Activated CD8-positive, alpha-beta T cell treated with anti-CD3 and anti-CD28 coated beads, Interleukin-2, amount 10 ng/mL, durations not matched to agents 7 days and 5 days (primary cell): ENCODE results near the gene SYNGR4. TPM values are rescaled to one million over a fixed set of nuclear protein-coding genes. Genes with fewer than 3 reads are reported as not detected.

Source experiments
- ATAC-seq: fragments of 150-1000 bp; cut with Tn5 transposase; one replicate; pipeline ENCODE4 v1.10.0; 2021; ENCODE audit warnings: moderate library complexity
- CTCF ChIA-PET: fragments of 350-600 bp; sonication (Branson Sonifier 250); formaldehyde crosslinking; loops from one replicate; lab custom pipeline; 2021; ENCODE audit warnings: antibody characterized with exemption; lab: Charles Lee
- POLR2A ChIA-PET: fragments of 350-600 bp; sonication (Branson Sonifier 250); formaldehyde crosslinking; loops from one replicate; lab custom pipeline; 2021; ENCODE audit warnings: antibody characterized with exemption; lab: Charles Lee
- DNase-seq: peaks from one replicate; pipeline ENCODE4 v3.0.0-alpha.2; 2020
- H3K27ac Mint-ChIP-seq: one replicate; pipeline ENCODE4 v1.8.0; 2021; ENCODE audit warnings: mild to moderate bottlenecking, mixed read lengths
- H3K27me3 Mint-ChIP-seq: one replicate; pipeline ENCODE4 v1.8.0; 2021; ENCODE audit warnings: low read depth, mixed read lengths
- H3K36me3 Mint-ChIP-seq: one replicate; pipeline ENCODE4 v1.8.0; 2021; ENCODE audit warnings: low read depth, mixed read lengths
- H3K4me1 Mint-ChIP-seq: one replicate; pipeline ENCODE4 v1.8.0; 2021; ENCODE audit warnings: low read depth, mixed read lengths
- H3K4me3 Mint-ChIP-seq: one replicate; pipeline ENCODE4 v1.8.0; 2021; ENCODE audit warnings: mild to moderate bottlenecking, mixed read lengths
- H3K9me3 Mint-ChIP-seq: one replicate; pipeline ENCODE4 v1.8.0; 2022; ENCODE audit warnings: mixed read lengths; ENCODE audit not compliant: insufficient read depth
- total RNA-seq, 2 experiments: library from RNA; stranded (reverse); gene quantifications; one replicate each; pipeline ENCODE4 v1.2.3, GENCODE V29; 2021

The SYNGR4 gene
- total RNA-seq, 2 experiments from 2014 or later = not detected

GRCh38 chr19:48342414-48342738, 21.8 kb upstream of the SYNGR4 start:
- POLR2A ChIA-PET = no interaction called here
- ATAC-seq = no peak
- H3K36me3 Mint-ChIP-seq = no peaks in the 10 kb centered on the region
- H3K4me1 Mint-ChIP-seq = no peaks in the 10 kb centered on the region
- no peak for DNase-seq
- no peak overlapping the region for H3K4me3 Mint-ChIP-seq
- H3K27me3 Mint-ChIP-seq = no peaks in the 10 kb centered on the region
- CTCF ChIA-PET = no interaction called here
- no peaks in the 10 kb centered on the region for H3K9me3 Mint-ChIP-seq
- no peak overlapping the region for H3K27ac Mint-ChIP-seq

- no peak overlapping the region for H3K4me3 Mint-ChIP-seq
- ChIA-PET CTCF (no interaction called here), POLR2A (no interaction called here)
- no peaks in the 10 kb centered on the region for H3K9me3 Mint-ChIP-seq
- no peak for DNase-seq
- H3K27me3 Mint-ChIP-seq = no peaks in the 10 kb centered on the region
- no peak for ATAC-seq
- H3K4me1 Mint-ChIP-seq = no peaks in the 10 kb centered on the region
- no peaks in the 10 kb centered on the region for H3K36me3 Mint-ChIP-seq
- no peak overlapping the region for H3K27ac Mint-ChIP-seq
Observed at GRCh38 chr19:48342841-48343540, 21.2 kb upstream of the SYNGR4 start.

GRCh38 chr19:48344892-48345291, 19.3 kb upstream of the SYNGR4 start:
- Mint-ChIP-seq H3K27ac (no peak overlapping the region), H3K9me3 (no peaks in the 10 kb centered on the region), H3K4me3 (no peak overlapping the region), H3K4me1 (no peaks in the 10 kb centered on the region), H3K36me3 (no peaks in the 10 kb centered on the region), H3K27me3 (no peaks in the 10 kb centered on the region)
- ChIA-PET POLR2A (no interaction called here), CTCF (no interaction called here)
- ATAC-seq (no peak), DNase-seq (peak; percentile 20)

GRCh38 chr19:48346191-48346590, 18.0 kb upstream of the SYNGR4 start:
- H3K4me3 Mint-ChIP-seq = no peak overlapping the region
- peaks cover 2% of the 10 kb centered on the region for H3K4me1 Mint-ChIP-seq
- ChIA-PET POLR2A (no interaction called here), CTCF (no interaction called here)
- DNase-seq (no peak), ATAC-seq (no peak)
- no peak overlapping the region for H3K27ac Mint-ChIP-seq
- H3K36me3 Mint-ChIP-seq = no peaks in the 10 kb centered on the region
- no peaks in the 10 kb centered on the region for H3K27me3 Mint-ChIP-seq
- H3K9me3 Mint-ChIP-seq = no peaks in the 10 kb centered on the region

- CTCF ChIA-PET = interaction anchor here (0.8 to 1.3 kb wide), 2 partner anchors 15 to 34 kb away, joined by 3 read pairs; no protein-coding TSS in a partner anchor
- Mint-ChIP-seq H3K27me3 (no peaks in the 10 kb centered on the region), H3K9me3 (no peaks in the 10 kb centered on the region), H3K36me3 (no peaks in the 10 kb centered on the region), H3K4me3 (no peak overlapping the region), H3K4me1 (peaks cover 6% of the 10 kb centered on the region), H3K27ac (peak overlapping the region; percentile 7)
- POLR2A ChIA-PET = no interaction called here
- DNase-seq = no peak
- no peak for ATAC-seq
Observed at GRCh38 chr19:48348045-48348444, 16.1 kb upstream of the SYNGR4 start.

- H3K27me3 Mint-ChIP-seq = no peaks in the 10 kb centered on the region
- no peak overlapping the region for H3K4me3 Mint-ChIP-seq
- H3K4me1 Mint-ChIP-seq = peaks cover 6% of the 10 kb centered on the region
- H3K9me3 Mint-ChIP-seq = no peaks in the 10 kb centered on the region
- ATAC-seq = no peak
- CTCF ChIA-PET = no interaction called here
- POLR2A ChIA-PET = no interaction called here
- no peak overlapping the region for H3K27ac Mint-ChIP-seq
- H3K36me3 Mint-ChIP-seq = no peaks in the 10 kb centered on the region
- no peak for DNase-seq
Observed at GRCh38 chr19:48348737-48349136, 15.4 kb upstream of the SYNGR4 start.

GRCh38 chr19:48350856-48351255, 13.3 kb upstream of the SYNGR4 start:
- Mint-ChIP-seq H3K27ac (no peak overlapping the region), H3K9me3 (no peaks in the 10 kb centered on the region), H3K36me3 (no peaks in the 10 kb centered on the region), H3K4me1 (peaks cover 6% of the 10 kb centered on the region), H3K27me3 (no peaks in the 10 kb centered on the region), H3K4me3 (no peak overlapping the region)
- POLR2A ChIA-PET = interaction anchor here (1.3 kb wide), 1 partner anchor 13 kb away, joined by 5 read pairs; the partner anchor contains the start of genes SYNGR4 and TMEM143
- DNase-seq (no peak), ATAC-seq (no peak)
- CTCF ChIA-PET = interaction anchor here (0.7 to 2.6 kb wide), 11 partner anchors 10 to 233 kb away, joined by 3 to 17 read pairs (median 4); partner anchors contain the start of genes SYNGR4 and TMEM143

GRCh38 chr19:48351341-48351752, 12.8 kb upstream of the SYNGR4 start:
- H3K27ac Mint-ChIP-seq = no peak overlapping the region
- no peaks in the 10 kb centered on the region for H3K36me3 Mint-ChIP-seq
- H3K27me3 Mint-ChIP-seq = no peaks in the 10 kb centered on the region
- ChIA-PET CTCF (interaction anchor here (0.7 to 2.6 kb wide), 11 partner anchors 10 to 233 kb away, joined by 3 to 17 read pairs (median 4); partner anchors contain the start of genes SYNGR4 and TMEM143), POLR2A (interaction anchor here (1.3 kb wide), 1 partner anchor 12 kb away, joined by 5 read pairs; the partner anchor contains the start of genes SYNGR4 and TMEM143)
- DNase-seq (peak; percentile 88), ATAC-seq (peak; percentile 99)
- no peaks in the 10 kb centered on the region for H3K9me3 Mint-ChIP-seq
- H3K4me1 Mint-ChIP-seq = peaks cover 6% of the 10 kb centered on the region
- H3K4me3 Mint-ChIP-seq = no peak overlapping the region

- peaks cover 4% of the 10 kb centered on the region for H3K36me3 Mint-ChIP-seq
- no peak overlapping the region for H3K27ac Mint-ChIP-seq
- peaks cover 6% of the 10 kb centered on the region for H3K4me1 Mint-ChIP-seq
- CTCF ChIA-PET = interaction anchor here (0.7 to 1.7 kb wide), 2 partner anchors 10 to 19 kb away, joined by 3 to 7 read pairs; partner anchors contain the start of genes SYNGR4 and TMEM143
- DNase-seq (no peak), ATAC-seq (no peak)
- no peak overlapping the region for H3K4me3 Mint-ChIP-seq
- POLR2A ChIA-PET = interaction anchor here (0.6 kb wide), 1 partner anchor 246 kb away, joined by 3 read pairs; no protein-coding TSS in a partner anchor
- no peaks in the 10 kb centered on the region for H3K9me3 Mint-ChIP-seq
- H3K27me3 Mint-ChIP-seq = no peaks in the 10 kb centered on the region
Observed at GRCh38 chr19:48353677-48354076, 10.5 kb upstream of the SYNGR4 start.

GRCh38 chr19:48354332-48354992, 9.7 kb upstream of the SYNGR4 start:
- H3K27ac Mint-ChIP-seq = no peak overlapping the region
- no peak for ATAC-seq
- DNase-seq = no peak
- H3K9me3 Mint-ChIP-seq = no peaks in the 10 kb centered on the region
- H3K4me3 Mint-ChIP-seq = no peak overlapping the region
- peaks cover 8% of the 10 kb centered on the region for H3K36me3 Mint-ChIP-seq
- H3K27me3 Mint-ChIP-seq = no peaks in the 10 kb centered on the region
- CTCF ChIA-PET = interaction anchor here (0.7 to 1.7 kb wide), 2 partner anchors 10 to 20 kb away, joined by 3 to 7 read pairs; partner anchors contain the start of genes SYNGR4 and TMEM143
- POLR2A ChIA-PET = no interaction called here
- H3K4me1 Mint-ChIP-seq = peaks cover 6% of the 10 kb centered on the region

- Mint-ChIP-seq H3K9me3 (no peaks in the 10 kb centered on the region), H3K27me3 (no peaks in the 10 kb centered on the region), H3K36me3 (peaks cover 10% of the 10 kb centered on the region), H3K4me1 (peaks cover 6% of the 10 kb centered on the region), H3K4me3 (no peak overlapping the region), H3K27ac (no peak overlapping the region)
- ChIA-PET CTCF (no interaction called here), POLR2A (no interaction called here)
- DNase-seq (no peak), ATAC-seq (no peak)
Observed at GRCh38 chr19:48355365-48355954, 8.7 kb upstream of the SYNGR4 start.

- H3K4me1 Mint-ChIP-seq = peaks cover 8% of the 10 kb centered on the region
- no peaks in the 10 kb centered on the region for H3K27me3 Mint-ChIP-seq
- DNase-seq (no peak), ATAC-seq (no peak)
- no peaks in the 10 kb centered on the region for H3K9me3 Mint-ChIP-seq
- ChIA-PET POLR2A (no interaction called here), CTCF (no interaction called here)
- H3K27ac Mint-ChIP-seq = no peak overlapping the region
- H3K36me3 Mint-ChIP-seq = peaks cover 13% of the 10 kb centered on the region
- no peak overlapping the region for H3K4me3 Mint-ChIP-seq
Observed at GRCh38 chr19:48359123-48359522, 5.0 kb upstream of the SYNGR4 start.
